A673 (cell line): ENCODE measurements around the gene MYLK. TPM values are rescaled to one million over a fixed set of nuclear protein-coding genes. Genes with fewer than 3 reads are reported as not detected.

Experiments used
- BruUV-seq: library from RNA; stranded (reverse); fragments of 400-500 nt; replicated peaks from 2 replicates; lab custom pipeline; 2021; lab: Mats Ljungman, UMichigan
- CTCF ChIA-PET: fragments of 300-600 bp; sonication (Branson Sonifier 250); formaldehyde crosslinking; loops from one replicate; lab custom pipeline; 2022; ENCODE audit warnings: antibody characterized with exemption; lab: Charles Lee
- POLR2A ChIA-PET: fragments of 300-600 bp; sonication (Branson Sonifier 250); formaldehyde crosslinking; loops from one replicate; lab custom pipeline; 2022; ENCODE audit warnings: antibody characterized with exemption; ENCODE audit not compliant: low non-redundant PET; lab: Charles Lee
- DNase-seq: peaks from one replicate; pipeline ENCODE4 v3.0.0-alpha.2; 2015; ENCODE audit warnings: low spot score
- H3K27ac ChIP-seq: fragments of 200-600 bp; sonication (generic); 2 replicates; pipeline ENCODE4 v1.5.1; 2016; ENCODE audit warnings: mixed run types, low read depth, mild to moderate bottlenecking, mixed read lengths, antibody characterized with exemption, low read length; ENCODE audit not compliant: poor library complexity, severe bottlenecking
- H3K27me3 ChIP-seq: fragments of 200-600 bp; sonication (generic); replicated peaks from 2 replicates; pipeline ENCODE4 v1.6.1; 2017; ENCODE audit warnings: mixed run types, low read depth, mild to moderate bottlenecking, mixed read lengths, antibody characterized with exemption, low read length; ENCODE audit not compliant: insufficient read depth, poor library complexity
- H3K36me3 ChIP-seq: fragments of 200-600 bp; sonication (generic); 2 replicates; pipeline ENCODE4 v1.6.1; 2016; ENCODE audit warnings: mixed run types, mild to moderate bottlenecking, mixed read lengths, antibody characterized with exemption, low read length; ENCODE audit not compliant: insufficient read depth, poor library complexity, severe bottlenecking
- H3K4me1 ChIP-seq: fragments of 200-600 bp; sonication (generic); 2 replicates; pipeline ENCODE4 v1.6.1; 2017; ENCODE audit warnings: mixed run types, mild to moderate bottlenecking, mixed read lengths, antibody characterized with exemption, low read length; ENCODE audit not compliant: insufficient read depth, poor library complexity, severe bottlenecking
- H3K4me3 ChIP-seq: fragments of 200-600 bp; sonication (generic); 2 replicates; pipeline ENCODE4 v1.5.1; 2016; ENCODE audit warnings: low read depth, mixed run types, mild to moderate bottlenecking, mixed read lengths, low read length; ENCODE audit not compliant: poor library complexity, severe bottlenecking
- H3K9me3 ChIP-seq: fragments of 200-600 bp; sonication (generic); 2 replicates; pipeline ENCODE4 v1.6.1; 2016; ENCODE audit warnings: mixed run types, low read depth, mild to moderate bottlenecking, mixed read lengths, antibody characterized with exemption, low read length; ENCODE audit not compliant: poor library complexity, severe bottlenecking
- CTCF ChIP-seq: fragments of 300-800, 200-600 bp; sonication (generic); conservative IDR thresholded peaks from 2 replicates; pipeline ENCODE4 v1.5.1; 2017; ENCODE audit warnings: low read depth, mild to moderate bottlenecking, antibody characterized with exemption, low read length, moderate library complexity, mixed read lengths
- EZH2 ChIP-seq: fragments of 200-600 bp; sonication (generic); IDR thresholded peaks from 2 replicates; pipeline ENCODE4 v1.6.1; 2017; ENCODE audit warnings: borderline replicate concordance, low read depth, mild to moderate bottlenecking, mixed read lengths, antibody characterized with exemption, low read length; ENCODE audit not compliant: poor library complexity, severe bottlenecking
- intact Hi-C: fragments of 100-400 bp; cut with micrococcal nuclease; formaldehyde crosslinking; loops from one replicate; pipeline ENCODE4 v1.10.0; 2022; ENCODE audit not compliant: unreplicated experiment
- total RNA-seq: library from RNA; stranded (reverse); gene quantifications from 2 replicates; pipeline ENCODE4 v1.2.3, GENCODE V29; 2021

Gene MYLK
- total RNA-seq, 1 experiment from 2014 or later = 3.9 TPM

DNA sequence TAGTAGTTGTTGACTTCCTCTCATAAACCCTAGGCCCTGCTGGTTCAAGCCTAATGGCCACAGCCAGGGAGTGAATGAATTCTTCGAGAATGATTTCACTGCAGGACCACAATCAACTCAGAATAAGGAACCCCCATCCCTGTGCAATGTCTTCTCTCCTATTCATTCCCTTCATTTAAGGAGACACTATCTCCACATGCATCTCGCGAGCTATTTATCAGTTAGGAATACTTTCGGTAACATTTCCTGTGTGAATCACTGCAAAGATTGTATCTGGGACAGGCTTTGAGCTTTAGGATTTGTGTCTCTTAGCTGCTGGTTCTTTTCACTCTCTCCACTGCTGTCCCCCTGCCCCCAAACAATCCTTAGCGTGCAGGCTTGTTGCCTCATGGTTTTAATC, 94.4 kb downstream of the MYLK start:
- ChIA-PET POLR2A (interaction anchor here (0.7 kb wide), 1 partner anchor 32 kb away, joined by 3 read pairs; no protein-coding TSS in a partner anchor), CTCF (no interaction called here)
- H3K9me3 ChIP-seq = no peaks in the 10 kb centered on the region
- no peak for TF ChIP-seq EZH2
- no peak for TF ChIP-seq CTCF
- H3K36me3 ChIP-seq = no peaks in the 10 kb centered on the region
- no peak overlapping the region for H3K4me3 ChIP-seq
- intact Hi-C loops = loop anchor here (10.0 kb wide), 1 partner anchor 395 kb away; no protein-coding TSS in a partner anchor
- peaks cover 37% of the 10 kb centered on the region for H3K4me1 ChIP-seq
- BruUV-seq = no TSS peak
- DNase-seq = peak; percentile 92
- H3K27me3 ChIP-seq = no peaks in the 10 kb centered on the region
- no peak overlapping the region for H3K27ac ChIP-seq

DNA sequence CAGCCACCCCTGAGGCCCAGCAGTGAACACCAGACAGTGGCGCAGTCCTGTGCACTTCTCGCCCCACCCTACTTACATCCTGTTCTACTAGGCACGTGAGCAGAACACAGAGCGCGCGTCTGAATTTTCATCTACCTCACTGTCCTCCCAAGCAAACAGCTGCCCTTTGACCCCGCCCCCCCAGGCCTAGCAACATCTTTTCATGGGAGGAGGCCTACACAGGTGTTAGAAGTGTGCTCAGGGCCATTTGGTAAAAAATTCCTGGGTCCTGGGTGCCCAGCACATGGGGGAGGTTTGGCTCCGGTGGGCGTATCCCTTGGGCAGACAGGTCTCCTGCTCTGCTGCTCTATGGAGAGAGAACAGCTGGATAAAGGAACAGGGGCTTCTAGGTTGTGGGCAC, 95.0 kb downstream of the MYLK start:
- TF ChIP-seq EZH2 = no peak
- TF ChIP-seq CTCF = no peak
- H3K4me3 ChIP-seq = no peak overlapping the region
- H3K9me3 ChIP-seq = no peaks in the 10 kb centered on the region
- H3K36me3 ChIP-seq = no peaks in the 10 kb centered on the region
- H3K4me1 ChIP-seq = peaks cover 39% of the 10 kb centered on the region
- CTCF ChIA-PET = interaction anchor here (1.0 kb wide), 1 partner anchor 65 kb away, joined by 3 read pairs; no protein-coding TSS in a partner anchor
- BruUV-seq = no TSS peak
- intact Hi-C loops = loop anchor here (10.0 kb wide), 1 partner anchor 396 kb away; no protein-coding TSS in a partner anchor
- POLR2A ChIA-PET = no interaction called here
- H3K27ac ChIP-seq = no peak overlapping the region
- peak; percentile 26 for DNase-seq
- no peaks in the 10 kb centered on the region for H3K27me3 ChIP-seq

DNA sequence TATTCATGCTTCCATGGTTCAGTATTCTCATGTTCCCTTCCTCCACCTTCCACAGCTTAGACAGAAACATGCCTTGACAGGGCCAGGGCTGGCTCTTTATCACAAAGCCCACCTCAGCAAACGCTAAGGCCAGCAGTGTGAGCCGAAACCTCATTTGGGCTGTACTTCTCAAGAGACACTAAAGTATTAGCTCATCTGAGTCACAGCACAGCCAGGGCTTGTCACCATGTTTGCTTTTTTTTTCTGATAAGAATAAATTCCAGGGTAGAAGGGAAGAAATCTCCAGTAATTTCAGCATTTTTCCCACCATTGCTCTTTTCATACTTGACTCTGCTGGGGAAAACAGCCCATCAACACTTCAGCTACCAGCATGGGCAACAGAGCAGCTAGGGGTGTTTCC, 95.4 kb downstream of the MYLK start:
- ChIA-PET POLR2A (no interaction called here), CTCF (interaction anchor here (1.0 kb wide), 1 partner anchor 65 kb away, joined by 3 read pairs; no protein-coding TSS in a partner anchor)

More for the DNA sequence above, 95.4 kb downstream of the MYLK start:
- no peak for DNase-seq
- H3K4me1 ChIP-seq = peaks cover 43% of the 10 kb centered on the region
- H3K27me3 ChIP-seq = no peaks in the 10 kb centered on the region
- H3K27ac ChIP-seq = no peak overlapping the region
- no peaks in the 10 kb centered on the region for H3K36me3 ChIP-seq
- BruUV-seq = no TSS peak
- intact Hi-C loops = loop anchor here (10.0 kb wide), 1 partner anchor 396 kb away; no protein-coding TSS in a partner anchor
- no peak overlapping the region for H3K4me3 ChIP-seq
- H3K9me3 ChIP-seq = no peaks in the 10 kb centered on the region
- TF ChIP-seq EZH2 (no peak), CTCF (no peak)
